Measurements from ENCODE around the gene HOXD11.

- TF ChIP-seq C11orf30 (IDR thresholded peaks at IDR 0.05; ENCODE audit: low read depth): no peak
- no peak for TF ChIP-seq POLR2AphosphoS2 (IDR thresholded peaks at IDR 0.05; ENCODE audit: low read length)
- TF ChIP-seq EZH2 (IDR thresholded peaks at IDR 0.05; ENCODE audit: borderline replicate concordance, low read depth, low read length): no peak
- no peak for TF ChIP-seq SP1 (CRISPR knock-in tag; IDR thresholded peaks at IDR 0.05)
- TF ChIP-seq, protein P1, sequence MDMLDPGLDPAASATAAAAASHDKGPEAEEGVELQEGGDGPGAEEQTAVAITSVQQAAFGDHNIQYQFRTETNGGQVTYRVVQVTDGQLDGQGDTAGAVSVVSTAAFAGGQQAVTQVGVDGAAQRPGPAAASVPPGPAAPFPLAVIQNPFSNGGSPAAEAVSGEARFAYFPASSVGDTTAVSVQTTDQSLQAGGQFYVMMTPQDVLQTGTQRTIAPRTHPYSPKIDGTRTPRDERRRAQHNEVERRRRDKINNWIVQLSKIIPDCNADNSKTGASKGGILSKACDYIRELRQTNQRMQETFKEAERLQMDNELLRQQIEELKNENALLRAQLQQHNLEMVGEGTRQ (CRISPR knock-in tag; IDR thresholded peaks at IDR 0.05): no peak
- TF ChIP-seq ARNT (IDR thresholded peaks at IDR 0.05): no peak
- TF ChIP-seq POLR2AphosphoS5 (IDR thresholded peaks at IDR 0.05; ENCODE audit: control insufficient read depth, insufficient read depth, low read depth, low read length): no peak
- TF ChIP-seq, protein P2, sequence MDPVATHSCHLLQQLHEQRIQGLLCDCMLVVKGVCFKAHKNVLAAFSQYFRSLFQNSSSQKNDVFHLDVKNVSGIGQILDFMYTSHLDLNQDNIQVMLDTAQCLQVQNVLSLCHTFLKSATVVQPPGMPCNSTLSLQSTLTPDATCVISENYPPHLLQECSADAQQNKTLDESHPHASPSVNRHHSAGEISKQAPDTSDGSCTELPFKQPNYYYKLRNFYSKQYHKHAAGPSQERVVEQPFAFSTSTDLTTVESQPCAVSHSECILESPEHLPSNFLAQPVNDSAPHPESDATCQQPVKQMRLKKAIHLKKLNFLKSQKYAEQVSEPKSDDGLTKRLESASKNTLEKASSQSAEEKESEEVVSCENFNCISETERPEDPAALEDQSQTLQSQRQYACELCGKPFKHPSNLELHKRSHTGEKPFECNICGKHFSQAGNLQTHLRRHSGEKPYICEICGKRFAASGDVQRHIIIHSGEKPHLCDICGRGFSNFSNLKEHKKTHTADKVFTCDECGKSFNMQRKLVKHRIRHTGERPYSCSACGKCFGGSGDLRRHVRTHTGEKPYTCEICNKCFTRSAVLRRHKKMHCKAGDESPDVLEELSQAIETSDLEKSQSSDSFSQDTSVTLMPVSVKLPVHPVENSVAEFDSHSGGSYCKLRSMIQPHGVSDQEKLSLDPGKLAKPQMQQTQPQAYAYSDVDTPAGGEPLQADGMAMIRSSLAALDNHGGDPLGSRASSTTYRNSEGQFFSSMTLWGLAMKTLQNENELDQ (CRISPR knock-in tag; IDR thresholded peaks at IDR 0.05; ENCODE audit: borderline replicate concordance): no peak
- TF ChIP-seq ZNF133 (CRISPR knock-in tag; IDR thresholded peaks at IDR 0.05): no peak
- no peak for TF ChIP-seq MXI1 (IDR thresholded peaks at IDR 0.05; ENCODE audit: low read depth, low read length)
- TF ChIP-seq TSC22D4 (tag; IDR thresholded peaks at IDR 0.05): no peak
- TF ChIP-seq CBX2 (IDR thresholded peaks at IDR 0.05; ENCODE audit: insufficient read depth, low read length, poor library complexity, severe bottlenecking): no peak
These were observed 8.0 kb downstream of the HOXD11 start for GRCh38 chr2:176114930-176115625.

Data from K562 (cell line).